Esophagus squamous epithelium (tissue), 5 donors: ENCODE measurements around the gene RNGTT. TPM values are rescaled to one million over a fixed set of nuclear protein-coding genes. Genes with fewer than 3 reads are reported as not detected.

Source experiments
- DNase-seq: peaks from one replicate; lab custom pipeline; 2025; lab: John Stamatoyannopoulos, UW
- H3K27ac ChIP-seq, 4 donors: fragments of 200-600 bp; sonication (generic); one replicate each; pipeline ENCODE4 v1.5.1; 2016 to 2019; ENCODE audit warnings: mild to moderate bottlenecking in 1 of 4
- H3K27me3 ChIP-seq, 4 donors: fragments of 200-600 bp; sonication (generic); 1 replicate in 3 of 4; 2 replicates in 1 of 4; pipeline versions ENCODE4 v1.5.1 to v1.6.0; 2017 to 2021; ENCODE audit warnings: antibody characterized with exemption in 1 of 4
- H3K36me3 ChIP-seq, 3 donors: fragments of 200-600 bp; sonication (generic); one replicate each; pipeline ENCODE4 v1.5.1; 2016 to 2019
- H3K4me1 ChIP-seq, 3 donors: fragments of 200-600 bp; sonication (generic); one replicate each; pipeline ENCODE4 v1.5.1; 2017 to 2019
- H3K4me3 ChIP-seq, 4 donors: fragments of 200-600 bp; sonication (generic); 1 replicate in 3 of 4; 2 replicates in 1 of 4; pipeline ENCODE4 v1.5.1; 2016 to 2019; ENCODE audit warnings: mild to moderate bottlenecking in 2 of 4, moderate library complexity in 1 of 4
- H3K9me3 ChIP-seq, 3 donors: fragments of 200-600 bp; sonication (generic); one replicate each; pipeline ENCODE4 v1.5.1; 2016 to 2019
- CTCF ChIP-seq, 6 experiments: fragments of 450-650 bp in 4 of 6; fragments of 200-600 bp in 2 of 6; sonication (generic) in 2 of 6; IDR thresholded peaks; one replicate each; pipeline ENCODE4 v1.5.1; 2016 to 2019; ENCODE audit warnings: antibody characterized with exemption in 6 of 6, mild to moderate bottlenecking in 4 of 6, moderate library complexity in 4 of 6
- POLR2A ChIP-seq, 4 donors: fragments of 450-650 bp; IDR thresholded peaks; one replicate each; pipeline ENCODE4 v1.6.1; 2017; ENCODE audit warnings: antibody characterized with exemption in 4 of 4, mild to moderate bottlenecking in 4 of 4, moderate library complexity in 3 of 4
- WGBS, 2 donors: methylation state at CpG; one replicate each; pipeline ENCODE4 v1.1.5; 2018; 5-methylcytosine and 5-hydroxymethylcytosine counted together
- intact Hi-C: fragments of 100-400 bp; cut with DNase I; formaldehyde crosslinking; loops from one replicate; pipeline ENCODE4 v1.15.0; 2022
- total RNA-seq, 4 donors: library from RNA; depleted of rRNA; stranded (reverse); fragments of >200 nt; gene quantifications; one replicate each; pipeline ENCODE4 v1.1.0, GENCODE V29; 2016
- donor health status: DM: yes; HTN: yes; CAD: no.

Gene RNGTT
- total RNA-seq, 4 donors from 2014 or later = 8.3 to 22.3 (median 18.3) TPM

GRCh38 chr6:88650979-88651378 is 312.4 kb downstream of the RNGTT start:
- Histone ChIP-seq H3K27me3 (no peaks in the 10 kb centered on the region), H3K4me3 (no peak overlapping the region), H3K9me3 (no peaks in the 10 kb centered on the region), H3K36me3 (no peaks in the 10 kb centered on the region), H3K27ac (no peak overlapping the region), H3K4me1 (no peaks in the 10 kb centered on the region)
- TF ChIP-seq POLR2A (IDR thresholded peaks at IDR 0.05) (no peak), CTCF (IDR thresholded peaks at IDR 0.05) (no peak)
- intact Hi-C loops = no loop called here
- 72 to 83% methylated on average over 1 of the region's 1 CpG for WGBS, 2 donors
- no peak for DNase-seq

GRCh38 chr6:88650029-88650619 is 313.3 kb downstream of the RNGTT start:
- no peak for DNase-seq
- no peaks in the 10 kb centered on the region for H3K9me3 ChIP-seq
- no peaks in the 10 kb centered on the region for H3K27me3 ChIP-seq
- H3K27ac ChIP-seq = no peak overlapping the region
- 75 to 82% methylated on average over 5 of the region's 5 CpGs for WGBS, 2 donors
- no peak overlapping the region for H3K4me3 ChIP-seq
- H3K36me3 ChIP-seq = no peaks in the 10 kb centered on the region
- TF ChIP-seq CTCF (IDR thresholded peaks at IDR 0.05) = no peak
- no peak for TF ChIP-seq POLR2A (IDR thresholded peaks at IDR 0.05)
- H3K4me1 ChIP-seq = no peaks in the 10 kb centered on the region
- intact Hi-C loops = no loop called here

- no peak for DNase-seq
- intact Hi-C loops = no loop called here
- Histone ChIP-seq H3K36me3 (no peaks in the 10 kb centered on the region), H3K4me1 (peaks cover 0 to 15% (median 0%) of the 10 kb centered on the region in 3 donors), H3K4me3 (no peak overlapping the region), H3K9me3 (no peaks in the 10 kb centered on the region), H3K27ac (no peak overlapping the region), H3K27me3 (no peaks in the 10 kb centered on the region)
- TF ChIP-seq POLR2A (IDR thresholded peaks at IDR 0.05) = no peak
- no peak for TF ChIP-seq CTCF (IDR thresholded peaks at IDR 0.05)
- 63 to 85% methylated on average over 4 to 7 of the region's 7 CpGs for WGBS, 2 donors
Observed at GRCh38 chr6:88641178-88641903, 322.1 kb downstream of the RNGTT start.

GRCh38 chr6:88637761-88638545 is 325.5 kb downstream of the RNGTT start:
- no peaks in the 10 kb centered on the region for H3K27me3 ChIP-seq
- 64 to 78% methylated on average over 2 of the region's 2 CpGs for WGBS, 2 donors
- H3K4me1 ChIP-seq = peaks cover 0 to 15% (median 0%) of the 10 kb centered on the region in 3 donors
- DNase-seq = no peak
- no peak overlapping the region for H3K27ac ChIP-seq
- H3K9me3 ChIP-seq = no peaks in the 10 kb centered on the region
- no peak overlapping the region for H3K4me3 ChIP-seq
- intact Hi-C loops = no loop called here
- TF ChIP-seq POLR2A (IDR thresholded peaks at IDR 0.05) (no peak), CTCF (IDR thresholded peaks at IDR 0.05) (no peak)
- no peaks in the 10 kb centered on the region for H3K36me3 ChIP-seq

GRCh38 chr6:88636871-88637270 is 326.5 kb downstream of the RNGTT start:
- DNase-seq = no peak
- no peak overlapping the region for H3K27ac ChIP-seq
- no peak overlapping the region for H3K4me3 ChIP-seq
- H3K9me3 ChIP-seq = no peaks in the 10 kb centered on the region
- intact Hi-C loops = no loop called here
- H3K36me3 ChIP-seq = no peaks in the 10 kb centered on the region
- peaks cover 0 to 11% (median 0%) of the 10 kb centered on the region in 3 donors for H3K4me1 ChIP-seq
- TF ChIP-seq POLR2A (IDR thresholded peaks at IDR 0.05) (no peak), CTCF (IDR thresholded peaks at IDR 0.05) (no peak)
- no peaks in the 10 kb centered on the region for H3K27me3 ChIP-seq
